H1 (cell line): Measurements from ENCODE around the gene SSC5D. TPM values are rescaled to one million over a fixed set of nuclear protein-coding genes. Genes with fewer than 3 reads are reported as not detected.

Experiments
- CTCF ChIP-seq, 3 experiments: IDR thresholded peaks; 1 replicate in 2 of 3; 2 replicates in 1 of 3; pipeline versions ENCODE4 v1.5.1 to v1.6.1; 2011; ENCODE audit warnings: low read length in 3 of 3, mild to moderate bottlenecking in 3 of 3, inconsistent platforms in 2 of 3, low read depth in 1 of 3, moderate library complexity in 1 of 3; ENCODE audit not compliant: insufficient read depth in 1 of 3; ENCODE audit errors: control extremely low read depth in 1 of 3
- polyA plus RNA-seq, 7 experiments: library from polyadenylated mRNA; depleted of rRNA in 3 of 7; stranded (reverse) in 5 of 7; unstranded in 2 of 7; fragments of >200 nt in 5 of 7; fragments of 200-250 nt in 2 of 7; gene quantifications; 1 replicate in 5 of 7; 2 replicates in 1 of 7; 4 replicates in 1 of 7; pipeline versions ENCODE4 v1.2.1 to v1.2.3, GENCODE V29; 2011 to 2013; ENCODE audit warnings: missing spikeins in 2 of 7, mixed read lengths in 2 of 7
- total RNA-seq: library from RNA; stranded (reverse); fragmentation: NEBNext Ultra II Directional; extraction: Animal tissue kit (Norgen Biotek cat#: 25700); gene quantifications from 2 replicates; pipeline ENCODE4 v1.2.1, GENCODE V29; 2021

SSC5D gene
- total and polyA plus RNA-seq, 2 of the 8 experiments (the other 6 are each of a cell fraction or from before 2014, with no cell fraction given): 0.39 to 1.7 TPM

GRCh38 chr19:55479451-55480230 is 8.6 kb upstream of the SSC5D start (continued):
- TF ChIP-seq CTCF (IDR thresholded peaks at IDR 0.05; ENCODE audit: control extremely low read depth in 1 of 3, insufficient read depth in 1 of 3, low read depth in 1 of 3, low read length in 3 of 3): no peak
- TF ChIP-seq, all 59 proteins: peak for 0
